SK-N-SH (cell line): Measurements from ENCODE around the gene PSTPIP1. TPM values are rescaled to one million over a fixed set of nuclear protein-coding genes. Genes with fewer than 3 reads are reported as not detected.

Experiments used
- EP300 ChIP-seq, 2 experiments: IDR thresholded peaks; 2 replicates each; pipeline versions ENCODE4 v1.4.0 to v1.6.1; 2012; ENCODE audit warnings: borderline replicate concordance in 1 of 2, low read depth in 1 of 2, low read length in 1 of 2
- EZH2phosphoT487 ChIP-seq: fragments of 200-600 bp; sonication (generic); IDR thresholded peaks from 2 replicates; pipeline ENCODE4 v1.6.1; 2017; ENCODE audit warnings: low read depth, mixed run types, mild to moderate bottlenecking, antibody characterized with exemption, moderate library complexity, borderline replicate concordance
- FOXJ3 ChIP-seq: sonication (generic); formaldehyde crosslinking; IDR thresholded peaks from 2 replicates; pipeline ENCODE4 v1.5.1; 2020; ENCODE audit warnings: mild to moderate bottlenecking, missing genetic modification reagents
- FOXM1 ChIP-seq: IDR thresholded peaks from 2 replicates; pipeline ENCODE4 v1.4.0; 2012; ENCODE audit warnings: low read depth, mild to moderate bottlenecking
- GATA2 ChIP-seq: sonication (generic); formaldehyde crosslinking; IDR thresholded peaks from 2 replicates; pipeline ENCODE4 v1.5.0; 2020; ENCODE audit warnings: mild to moderate bottlenecking, missing genetic modification reagents
- JUND ChIP-seq: IDR thresholded peaks from 2 replicates; pipeline ENCODE4 v1.4.0; 2012
- MXI1 ChIP-seq: IDR thresholded peaks from 2 replicates; pipeline ENCODE4 v1.6.1; 2012; ENCODE audit warnings: mild to moderate bottlenecking, low read depth, low read length, improper control_type of control experiment
- NFIC ChIP-seq: IDR thresholded peaks from 2 replicates; pipeline ENCODE4 v1.4.0; 2012; ENCODE audit warnings: borderline replicate concordance
- NRF1 ChIP-seq: IDR thresholded peaks from 2 replicates; pipeline ENCODE4 v1.6.1; 2012; ENCODE audit warnings: low read depth, mild to moderate bottlenecking, low read length
- PBX3 ChIP-seq: IDR thresholded peaks from 2 replicates; pipeline ENCODE4; 2012
- RAD21 ChIP-seq: IDR thresholded peaks from 2 replicates; pipeline ENCODE4 v1.6.1; 2012; ENCODE audit warnings: mild to moderate bottlenecking, low read length
- RCOR1 ChIP-seq: fragments of 150-350 bp; IDR thresholded peaks from 2 replicates; pipeline ENCODE4 v1.6.1; 2017; ENCODE audit warnings: antibody characterized with exemption, low read length
- REST ChIP-seq: IDR thresholded peaks from 2 replicates; pipeline ENCODE4 v1.6.1; 2012; ENCODE audit warnings: mild to moderate bottlenecking, low read depth, low read length, moderate library complexity
- SIN3A ChIP-seq: IDR thresholded peaks from 2 replicates; pipeline ENCODE4 v1.6.1; 2012; ENCODE audit warnings: low read depth, mild to moderate bottlenecking, low read length, moderate library complexity, borderline replicate concordance
- TAF1 ChIP-seq: IDR thresholded peaks from 2 replicates; pipeline ENCODE4 v1.6.1; 2012; ENCODE audit warnings: low read depth, mild to moderate bottlenecking, low read length, moderate library complexity, borderline replicate concordance
- TCF12 ChIP-seq: IDR thresholded peaks from 2 replicates; pipeline ENCODE4 v1.4.0; 2012
- polyA plus RNA-seq, 3 experiments: library from polyadenylated mRNA; depleted of rRNA; stranded (reverse); fragments of >200 nt; gene quantifications; 2 replicates each; pipeline ENCODE4 v1.2.3, GENCODE V29; 2012
- small RNA-seq, 7 experiments: library from RNA; depleted of rRNA; stranded (forward); fragments of <200 nt; gene quantifications; one replicate each; pipeline ENCODE3, GENCODE V24; 2012
- TF ChIP-seq, protein P1 (sequence below): fragments of 200-600 bp; sonication (generic); IDR thresholded peaks from 2 replicates; pipeline ENCODE4 v1.6.1; 2017; ENCODE audit warnings: antibody characterized with exemption, mild to moderate bottlenecking, moderate library complexity
- TF ChIP-seq, protein P2 (sequence below): fragments of 150-350 bp; IDR thresholded peaks from 2 replicates; pipeline ENCODE4 v1.6.1; 2017; ENCODE audit warnings: antibody characterized with exemption, low read length, low read depth, borderline replicate concordance
- TF ChIP-seq, protein P3 (sequence below): IDR thresholded peaks from 2 replicates; pipeline ENCODE4 v1.4.0; 2012; ENCODE audit warnings: low read depth

The PSTPIP1 gene
- polyA plus RNA-seq, 1 of the 3 experiments (the other 2 are of a cell fraction), result 0.69 TPM

- no peak for TF ChIP-seq REST
- TF ChIP-seq MXI1, result no peak
- TF ChIP-seq EZH2phosphoT487, result no peak
- no peak for TF ChIP-seq NFIC
- TF ChIP-seq JUND, result peak; percentile 44; the same call in 1 of the 2 replicates
- no peak for TF ChIP-seq EP300 (IDR thresholded peaks at IDR 0.05; ENCODE audit: borderline replicate concordance in 1 of 2, low read depth in 1 of 2, low read length in 1 of 2)
- TF ChIP-seq, protein P1, sequence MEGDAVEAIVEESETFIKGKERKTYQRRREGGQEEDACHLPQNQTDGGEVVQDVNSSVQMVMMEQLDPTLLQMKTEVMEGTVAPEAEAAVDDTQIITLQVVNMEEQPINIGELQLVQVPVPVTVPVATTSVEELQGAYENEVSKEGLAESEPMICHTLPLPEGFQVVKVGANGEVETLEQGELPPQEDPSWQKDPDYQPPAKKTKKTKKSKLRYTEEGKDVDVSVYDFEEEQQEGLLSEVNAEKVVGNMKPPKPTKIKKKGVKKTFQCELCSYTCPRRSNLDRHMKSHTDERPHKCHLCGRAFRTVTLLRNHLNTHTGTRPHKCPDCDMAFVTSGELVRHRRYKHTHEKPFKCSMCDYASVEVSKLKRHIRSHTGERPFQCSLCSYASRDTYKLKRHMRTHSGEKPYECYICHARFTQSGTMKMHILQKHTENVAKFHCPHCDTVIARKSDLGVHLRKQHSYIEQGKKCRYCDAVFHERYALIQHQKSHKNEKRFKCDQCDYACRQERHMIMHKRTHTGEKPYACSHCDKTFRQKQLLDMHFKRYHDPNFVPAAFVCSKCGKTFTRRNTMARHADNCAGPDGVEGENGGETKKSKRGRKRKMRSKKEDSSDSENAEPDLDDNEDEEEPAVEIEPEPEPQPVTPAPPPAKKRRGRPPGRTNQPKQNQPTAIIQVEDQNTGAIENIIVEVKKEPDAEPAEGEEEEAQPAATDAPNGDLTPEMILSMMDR, result no peak
- TF ChIP-seq FOXJ3 (CRISPR knock-in tag), result no peak
- no peak for TF ChIP-seq TAF1
- TF ChIP-seq GATA2 (CRISPR knock-in tag), result no peak
- TF ChIP-seq TCF12, result peak; percentile 38; the same call in 1 of the 2 replicates
- TF ChIP-seq RAD21, result no peak
- no peak for TF ChIP-seq SIN3A
- TF ChIP-seq, protein P2, sequence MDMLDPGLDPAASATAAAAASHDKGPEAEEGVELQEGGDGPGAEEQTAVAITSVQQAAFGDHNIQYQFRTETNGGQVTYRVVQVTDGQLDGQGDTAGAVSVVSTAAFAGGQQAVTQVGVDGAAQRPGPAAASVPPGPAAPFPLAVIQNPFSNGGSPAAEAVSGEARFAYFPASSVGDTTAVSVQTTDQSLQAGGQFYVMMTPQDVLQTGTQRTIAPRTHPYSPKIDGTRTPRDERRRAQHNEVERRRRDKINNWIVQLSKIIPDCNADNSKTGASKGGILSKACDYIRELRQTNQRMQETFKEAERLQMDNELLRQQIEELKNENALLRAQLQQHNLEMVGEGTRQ, result no peak
- TF ChIP-seq PBX3, result peak; percentile 75
- TF ChIP-seq, protein P3, sequence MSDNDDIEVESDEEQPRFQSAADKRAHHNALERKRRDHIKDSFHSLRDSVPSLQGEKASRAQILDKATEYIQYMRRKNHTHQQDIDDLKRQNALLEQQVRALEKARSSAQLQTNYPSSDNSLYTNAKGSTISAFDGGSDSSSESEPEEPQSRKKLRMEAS, result no peak
- TF ChIP-seq FOXM1, result no peak
- TF ChIP-seq NRF1, result no peak
- TF ChIP-seq RCOR1, result no peak
These were observed 90.4 kb downstream of the PSTPIP1 start (continued) for GRCh38 chr15:77085297-77085696.

Small RNA genes lying within 50 kb of the gene (small RNA-seq; reads per million reads assigned to genes)
- gene RN7SL278P, result 0 reads per million in 7 experiments

Other genes starting within 250 kb of the PSTPIP1 start
- 1.8 and 2.5 TPM in 2 replicates for gene SCAPER, start 89.8 kb upstream of the PSTPIP1 start, polyA plus RNA-seq (2012; rRNA removed)
- gene RCN2, start 63.4 kb upstream of the PSTPIP1 start, polyA plus RNA-seq (2012; rRNA removed), result 78.6 and 94.1 TPM in 2 replicates
- gene TSPAN3, start 76.0 kb downstream of the PSTPIP1 start, polyA plus RNA-seq (2012; rRNA removed), result 409 and 600 TPM in 2 replicates